Activated CD4-positive, alpha-beta T cell treated with anti-CD3 and anti-CD28 coated beads, Interleukin-2, Interleukin-4, amounts not matched to agents 100 ng/mL and 50 ng/mL, durations not matched to agents 16 hours and 8 hours (primary cell): ENCODE measurements around the gene UBE3A.

Experiments
- DNase-seq: peaks from one replicate; pipeline ENCODE4 v3.0.0-alpha.2; 2020; ENCODE audit warnings: low spot score

Gene UBE3A

GRCh38 chr15:25331404-25331803 is 107.4 kb downstream of the UBE3A start:
- no peak for DNase-seq

GRCh38 chr15:25329696-25330095 is 109.1 kb downstream of the UBE3A start:
- no peak for DNase-seq

- DNase-seq, result no peak
Observed at GRCh38 chr15:25327686-25328085, 111.1 kb downstream of the UBE3A start.

GRCh38 chr15:25325187-25325586 is 113.6 kb downstream of the UBE3A start:
- no peak for DNase-seq

- no peak for DNase-seq
Observed at GRCh38 chr15:25323420-25323819, 115.4 kb downstream of the UBE3A start.

GRCh38 chr15:25287823-25288222 is 151.0 kb downstream of the UBE3A start:
- no peak for DNase-seq
